Measurements from ENCODE around the gene OPN4. TPM values are rescaled to one million over a fixed set of nuclear protein-coding genes. Genes with fewer than 3 reads are reported as not detected.

Gene OPN4
- total and polyA plus RNA-seq, 8 donors, result not detected

DNA sequence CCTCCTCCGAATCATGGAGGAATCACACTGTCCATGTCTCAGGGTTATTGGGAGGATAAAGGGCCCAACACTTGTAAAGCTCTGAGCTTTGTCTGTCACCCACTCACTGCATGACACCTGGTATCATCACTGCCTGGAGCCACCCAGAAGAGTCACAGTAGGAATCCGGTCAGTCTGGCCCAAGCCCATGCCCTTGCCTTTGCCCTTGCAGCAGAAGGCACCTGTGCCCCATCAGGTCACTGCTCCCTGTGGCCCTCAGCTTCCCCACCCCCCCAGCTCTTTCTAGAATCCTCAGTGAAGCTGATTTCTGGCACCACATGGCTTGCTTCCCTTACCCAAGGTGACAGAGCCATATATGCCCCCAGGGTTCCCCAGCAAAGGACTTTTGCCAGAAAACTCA lies 28.3 kb downstream of the OPN4 start:
- 74 to 93% (median 88%) methylated on average over 2 of the region's 2 CpGs for WGBS, 5 donors
- no peak for TF ChIP-seq EP300 (IDR thresholded peaks at IDR 0.05)
- TF ChIP-seq, protein P1, sequence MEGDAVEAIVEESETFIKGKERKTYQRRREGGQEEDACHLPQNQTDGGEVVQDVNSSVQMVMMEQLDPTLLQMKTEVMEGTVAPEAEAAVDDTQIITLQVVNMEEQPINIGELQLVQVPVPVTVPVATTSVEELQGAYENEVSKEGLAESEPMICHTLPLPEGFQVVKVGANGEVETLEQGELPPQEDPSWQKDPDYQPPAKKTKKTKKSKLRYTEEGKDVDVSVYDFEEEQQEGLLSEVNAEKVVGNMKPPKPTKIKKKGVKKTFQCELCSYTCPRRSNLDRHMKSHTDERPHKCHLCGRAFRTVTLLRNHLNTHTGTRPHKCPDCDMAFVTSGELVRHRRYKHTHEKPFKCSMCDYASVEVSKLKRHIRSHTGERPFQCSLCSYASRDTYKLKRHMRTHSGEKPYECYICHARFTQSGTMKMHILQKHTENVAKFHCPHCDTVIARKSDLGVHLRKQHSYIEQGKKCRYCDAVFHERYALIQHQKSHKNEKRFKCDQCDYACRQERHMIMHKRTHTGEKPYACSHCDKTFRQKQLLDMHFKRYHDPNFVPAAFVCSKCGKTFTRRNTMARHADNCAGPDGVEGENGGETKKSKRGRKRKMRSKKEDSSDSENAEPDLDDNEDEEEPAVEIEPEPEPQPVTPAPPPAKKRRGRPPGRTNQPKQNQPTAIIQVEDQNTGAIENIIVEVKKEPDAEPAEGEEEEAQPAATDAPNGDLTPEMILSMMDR (IDR thresholded peaks at IDR 0.05), result no peak
- Histone ChIP-seq H3K9me3 (no peaks in the 10 kb centered on the region), H3K27me3 (peaks cover 0 to 14% (median 0%) of the 10 kb centered on the region in 3 donors), H3K4me1 (peaks cover 12 to 46% (median 25%) of the 10 kb centered on the region in 4 donors), H3K4me3 (no peak overlapping the region), H3K36me3 (peaks cover 0 to 4% (median 0%) of the 10 kb centered on the region in 4 donors), H3K27ac (no peak overlapping the region)
- no peak for DNase-seq
- intact Hi-C loops (cut with DNase I; ENCODE audit: low total_unique reads), result no loop called here

DNA sequence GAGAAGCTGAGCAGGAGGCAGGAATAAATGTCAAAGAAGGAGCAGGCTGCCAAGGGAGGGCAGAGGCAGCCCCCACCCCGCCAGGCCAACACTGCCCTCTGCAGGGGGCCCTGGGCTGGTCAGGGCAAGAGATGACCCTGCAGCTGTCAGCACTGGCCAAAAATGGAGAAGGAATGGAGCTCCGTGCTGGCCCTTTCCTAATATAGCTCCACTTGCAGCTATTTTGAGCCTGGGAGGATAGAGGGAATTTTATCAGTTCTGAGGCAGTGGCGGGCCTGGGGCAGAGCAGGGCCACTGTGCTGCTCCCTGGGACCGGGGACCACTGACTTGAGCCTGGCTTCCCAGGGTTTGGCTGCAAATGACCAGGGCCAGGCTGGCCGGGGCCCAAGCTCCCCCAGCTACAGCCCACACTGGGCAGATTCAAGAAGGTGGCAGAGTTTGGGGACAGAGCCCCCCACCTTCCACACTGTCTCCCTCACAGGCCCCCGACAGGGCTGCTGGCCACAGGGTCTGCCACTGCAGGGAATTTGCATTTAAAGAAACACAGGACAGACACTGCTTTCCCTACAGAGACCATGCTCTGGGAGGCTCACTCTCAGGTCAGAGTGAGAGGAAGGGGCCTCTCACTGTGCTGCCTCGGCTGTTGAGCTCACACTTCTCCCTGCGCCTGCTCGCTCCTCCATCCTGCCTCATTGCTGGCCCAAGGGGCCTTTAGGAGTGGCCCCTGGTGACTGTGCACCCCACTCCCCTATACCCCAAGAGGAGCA lies 30.2 kb downstream of the OPN4 start:
- Histone ChIP-seq H3K4me1 (peaks cover 19 to 55% (median 36%) of the 10 kb centered on the region in 4 donors), H3K36me3 (peaks cover 0 to 4% (median 0%) of the 10 kb centered on the region in 4 donors), H3K4me3 (no peak overlapping the region), H3K27ac (peak overlapping the region in 4 of 5 donors; percentile 48 to 79 (median 54)), H3K9me3 (no peaks in the 10 kb centered on the region), H3K27me3 (peaks cover 0 to 14% (median 0%) of the 10 kb centered on the region in 3 donors)
- TF ChIP-seq, protein P1 (IDR thresholded peaks at IDR 0.05), result peak in 1 of 7 experiments; percentile 37
- TF ChIP-seq POLR2AphosphoS5 (IDR thresholded peaks at IDR 0.05) (peak in 1 of 3 donors; percentile 15), POLR2A (IDR thresholded peaks at IDR 0.05) (no peak)
- intact Hi-C loops (cut with DNase I; ENCODE audit: low total_unique reads), result no loop called here
- DNase-seq, result peak in 1 of 2 donors; percentile 68
- 42 to 62% (median 55%) methylated on average over 6 to 9 of the region's 9 CpGs for WGBS, 5 donors

DNA sequence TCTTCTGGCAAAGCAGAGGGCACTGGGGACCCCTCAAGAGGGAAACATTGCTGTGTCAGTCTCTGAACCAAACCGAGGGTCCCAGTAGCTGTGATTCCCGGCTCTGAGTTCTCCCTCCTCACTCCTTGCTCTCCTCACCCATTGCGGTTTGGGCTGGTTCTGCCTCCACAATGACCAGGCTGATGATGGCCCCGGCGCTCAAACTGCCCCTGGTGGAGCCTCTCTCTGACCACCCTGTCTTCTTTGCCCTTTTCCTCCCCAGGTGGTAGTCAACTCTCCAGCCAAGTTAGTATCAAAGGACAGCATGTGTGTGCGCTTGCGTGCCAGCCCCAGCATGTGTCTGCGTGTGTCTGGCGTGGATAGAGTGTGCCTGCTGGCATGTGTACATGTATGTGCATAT lies 31.1 kb downstream of the OPN4 start:
- H3K4me3 ChIP-seq, result no peak overlapping the region
- H3K9me3 ChIP-seq, result no peaks in the 10 kb centered on the region
- TF ChIP-seq POLR2AphosphoS5 (IDR thresholded peaks at IDR 0.05) (no peak), POLR2A (IDR thresholded peaks at IDR 0.05) (no peak)
- intact Hi-C loops (cut with DNase I; ENCODE audit: low total_unique reads), result no loop called here
- H3K4me1 ChIP-seq, result peaks cover 19 to 56% (median 36%) of the 10 kb centered on the region in 4 donors
- peaks cover 0 to 14% (median 0%) of the 10 kb centered on the region in 3 donors for H3K27me3 ChIP-seq
- H3K27ac ChIP-seq, result peak overlapping the region in 4 of 5 donors; percentile 48 to 79 (median 54)
- H3K36me3 ChIP-seq, result peaks cover 0 to 4% (median 0%) of the 10 kb centered on the region in 4 donors
- WGBS, 5 donors, result 85 to 93% (median 88%) methylated on average over 5 to 9 of the region's 9 CpGs
- DNase-seq, result no peak

DNA sequence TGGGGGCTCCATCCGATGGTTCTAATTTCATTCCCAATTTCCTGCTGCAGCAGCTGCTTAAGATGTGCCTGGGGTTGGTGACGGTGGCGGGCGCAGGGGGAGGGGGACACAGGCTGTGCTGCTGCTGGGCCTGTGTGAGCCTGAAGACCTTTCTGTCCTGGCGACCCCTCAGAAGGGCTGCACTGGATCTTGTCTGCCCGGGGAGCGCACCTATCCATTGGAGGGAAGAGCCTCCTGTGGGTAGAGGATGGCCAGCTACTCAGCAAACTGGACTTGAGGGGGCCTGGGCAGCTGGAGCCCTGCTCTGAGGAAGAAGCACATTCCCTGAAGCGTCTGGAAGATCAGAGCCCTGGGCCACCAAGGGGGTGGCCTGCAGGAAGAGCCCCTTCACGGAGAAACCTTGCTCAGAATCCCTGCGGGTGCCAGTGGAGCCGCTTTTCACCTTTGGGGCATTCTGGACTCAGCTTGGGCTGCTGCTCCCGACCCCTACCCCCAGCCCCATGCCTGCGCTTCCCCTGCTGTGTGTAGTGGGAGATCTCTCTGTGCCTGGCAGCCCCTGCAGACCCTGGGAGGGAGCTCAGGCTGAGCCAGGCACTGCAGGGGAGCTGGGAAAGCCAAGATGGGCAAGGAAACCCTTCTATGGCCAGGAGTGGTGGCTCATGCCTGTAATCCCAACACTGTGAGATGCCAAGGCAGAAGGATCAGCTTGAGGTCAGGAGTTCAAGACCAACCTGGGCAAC lies 31.7 kb downstream of the OPN4 start:
- no peak for TF ChIP-seq POLR2AphosphoS5 (IDR thresholded peaks at IDR 0.05)
- TF ChIP-seq POLR2A (IDR thresholded peaks at IDR 0.05), result no peak
- no peak for TF ChIP-seq EP300 (IDR thresholded peaks at IDR 0.05)
- TF ChIP-seq, protein P1 (IDR thresholded peaks at IDR 0.05), result no peak
- peaks cover 18 to 57% (median 34%) of the 10 kb centered on the region in 4 donors for H3K4me1 ChIP-seq
- H3K27me3 ChIP-seq, result peaks cover 0 to 14% (median 0%) of the 10 kb centered on the region in 3 donors
- 74 to 86% (median 79%) methylated on average over 5 to 13 of the region's 13 CpGs for WGBS, 5 donors
- intact Hi-C loops (cut with DNase I; ENCODE audit: low total_unique reads), result no loop called here
- H3K9me3 ChIP-seq, result no peaks in the 10 kb centered on the region
- peaks cover 0 to 4% (median 0%) of the 10 kb centered on the region in 4 donors for H3K36me3 ChIP-seq
- no peak overlapping the region for H3K4me3 ChIP-seq
- peak overlapping the region in 3 of 5 donors; percentile 58 to 79 (median 68) for H3K27ac ChIP-seq
- DNase-seq, result no peak
